Fibroblast of gingiva (primary cell): Measurements from ENCODE around the gene RREB1.
"Not testable (repeated sequence)": the region's sequence is repeated elsewhere in the genome, so short reads cannot be mapped to it uniquely, and the experiment has no call there.

Source experiments
- DNase-seq: peaks from one replicate; pipeline ENCODE4 v3.0.0-alpha.2; 2011; ENCODE audit warnings: low read depth

RREB1 gene

GRCh38 chr6:7143476-7143974, 35.8 kb downstream of the RREB1 start:
- DNase-seq: no peak

- DNase-seq: no peak
These were observed 37.3 kb downstream of the RREB1 start for GRCh38 chr6:7144872-7145584.

- no peak for DNase-seq
These were observed 37.8 kb downstream of the RREB1 start for GRCh38 chr6:7145585-7145884.

- DNase-seq: peak; percentile 26
These were observed 38.4 kb downstream of the RREB1 start for GRCh38 chr6:7145885-7146828.

GRCh38 chr6:7147051-7147671, 39.4 kb downstream of the RREB1 start:
- no peak for DNase-seq

- DNase-seq: no peak
These were observed 40.5 kb downstream of the RREB1 start for GRCh38 chr6:7148100-7148822.

- no peak for DNase-seq
These were observed 42.8 kb downstream of the RREB1 start for GRCh38 chr6:7150381-7151064.

GRCh38 chr6:7151381-7151780, 43.6 kb downstream of the RREB1 start:
- DNase-seq: no peak

GRCh38 chr6:7152462-7152861, 44.7 kb downstream of the RREB1 start:
- no peak for DNase-seq

GRCh38 chr6:7153789-7154188, 46.0 kb downstream of the RREB1 start:
- no peak for DNase-seq

- no peak for DNase-seq
These were observed 46.8 kb downstream of the RREB1 start for GRCh38 chr6:7154341-7155139.

- no peak for DNase-seq
These were observed 48.3 kb downstream of the RREB1 start for GRCh38 chr6:7155871-7156579.

- peak; percentile 77 for DNase-seq
These were observed 49.0 kb downstream of the RREB1 start for GRCh38 chr6:7156643-7157278.

GRCh38 chr6:7157307-7157706, 49.5 kb downstream of the RREB1 start:
- not testable (repeated sequence) for DNase-seq

GRCh38 chr6:7157752-7158616, 50.2 kb downstream of the RREB1 start:
- DNase-seq: no peak

- DNase-seq: no peak
These were observed 52.2 kb downstream of the RREB1 start for GRCh38 chr6:7159790-7160525.

- DNase-seq: no peak
These were observed 53.5 kb downstream of the RREB1 start for GRCh38 chr6:7161253-7161623.

- no peak for DNase-seq
These were observed 54.1 kb downstream of the RREB1 start for GRCh38 chr6:7161845-7162244.
